HCT116 (cell line): ENCODE data around the gene ZC3H7A. TPM values are rescaled to one million over a fixed set of nuclear protein-coding genes. Genes with fewer than 3 reads are reported as not detected.

ENCODE experiments used
- ATAC-seq: fragments of 200-7000 bp; cut with Tn5 transposase; 2 replicates; pipeline ENCODE4 v1.9.1; 2020; ENCODE audit warnings: mild to moderate bottlenecking, moderate library complexity
- BruUV-seq: library from RNA; stranded (reverse); fragments of 400-500 nt; replicated peaks from 2 replicates; lab custom pipeline; 2021; lab: Mats Ljungman, UMichigan
- CTCF ChIA-PET: fragments of 300-600 bp; sonication (Branson Sonifier 250); formaldehyde crosslinking; loops from one replicate; lab custom pipeline; 2021; ENCODE audit warnings: antibody characterized with exemption; lab: Charles Lee
- POLR2A ChIA-PET: fragments of 300-600, 350-600 bp; sonication (Branson Sonifier 250); formaldehyde crosslinking; loops from one replicate; lab custom pipeline; 2021; ENCODE audit warnings: antibody characterized with exemption; lab: Charles Lee
- RAD21 ChIA-PET, 2 experiments: fragments of 300-600 bp; sonication (Branson Sonifier 250); formaldehyde crosslinking; loops; one replicate each; lab custom pipeline; 2023; ENCODE audit warnings: low total read pairs in 2 of 2; ENCODE audit not compliant: uncharacterized antibody in 2 of 2, unreplicated experiment in 2 of 2, low non-redundant PET in 1 of 2; lab: Charles Lee
- DNase-seq: peaks from one replicate; pipeline ENCODE4 v3.0.0-alpha.2; 2010; ENCODE audit warnings: low read depth, low spot score
- H2AFZ ChIP-seq: fragments of 200-600 bp; shearing (Covaris generic), sonication (generic); 2 replicates; pipeline ENCODE4 v1.6.1; 2017; ENCODE audit warnings: low read depth, mixed run types, mixed read lengths, antibody characterized with exemption, low read length; ENCODE audit not compliant: poor library complexity, severe bottlenecking
- H3K27ac ChIP-seq: 2 replicates; pipeline ENCODE4 v1.5.1; 2012; ENCODE audit warnings: low read depth, low read length
- H3K27me3 ChIP-seq: fragments of 200-600 bp; sonication (generic); 2 replicates; pipeline ENCODE4 v1.6.1; 2016; ENCODE audit warnings: mixed run types, low read length, mixed read lengths; ENCODE audit not compliant: insufficient read depth
- H3K36me3 ChIP-seq, 2 experiments: fragments of 200-500 bp in 1 of 2; fragments of 200-600 bp in 1 of 2; sonication (Bioruptor generic) in 1 of 2; sonication (generic) in 1 of 2; 2 replicates each; pipeline versions ENCODE4 v1.5.1 to v1.6.1; 2014 to 2016; ENCODE audit warnings: low read length in 2 of 2, inconsistent platforms in 1 of 2, mixed read lengths in 1 of 2, mixed run types in 1 of 2; ENCODE audit not compliant: insufficient read depth in 2 of 2, control insufficient read depth in 1 of 2
- H3K4me1 ChIP-seq, 2 experiments: fragments of 200-600 bp in 1 of 2; sonication (generic) in 1 of 2; 2 replicates each; pipeline versions ENCODE4 v1.5.1 to v1.6.1; 2012 to 2017; ENCODE audit warnings: low read length in 2 of 2, inconsistent platforms in 1 of 2, mild to moderate bottlenecking in 1 of 2, mixed read lengths in 1 of 2, mixed run types in 1 of 2, moderate library complexity in 1 of 2; ENCODE audit not compliant: insufficient read depth in 2 of 2, control insufficient read depth in 1 of 2
- H3K4me2 ChIP-seq: fragments of 200-600 bp; sonication (generic); 2 replicates; pipeline ENCODE4 v1.6.1; 2017; ENCODE audit warnings: mixed run types, low read length, mixed read lengths
- H3K4me3 ChIP-seq, 2 experiments: fragments of 200-600 bp in 1 of 2; sonication (generic) in 1 of 2; replicated peaks in 1 of 2; 2 replicates each; pipeline ENCODE4 v1.5.1; 2011 to 2016; ENCODE audit warnings: low read length in 2 of 2, control low read depth in 1 of 2, low read depth in 1 of 2, mild to moderate bottlenecking in 1 of 2, mixed read lengths in 1 of 2, mixed run types in 1 of 2
- H3K79me2 ChIP-seq: fragments of 200-600 bp; sonication (generic); 2 replicates; pipeline ENCODE4 v1.6.1; 2017; ENCODE audit warnings: mild to moderate bottlenecking, mixed run types, low read length, moderate library complexity, mixed read lengths; ENCODE audit not compliant: insufficient read depth
- H3K9ac ChIP-seq: fragments of 200-600 bp; sonication (generic); 2 replicates; pipeline ENCODE4 v1.6.1; 2016; ENCODE audit warnings: low read length, mixed read lengths
- H3K9me2 ChIP-seq: fragments of 200-600 bp; sonication (generic), shearing (Covaris generic); 2 replicates; pipeline ENCODE4 v1.6.1; 2017; ENCODE audit warnings: mixed run types, mild to moderate bottlenecking, moderate library complexity; ENCODE audit not compliant: insufficient read depth
- H3K9me3 ChIP-seq, 2 experiments: fragments of 200-500 bp in 1 of 2; fragments of 200-600 bp in 1 of 2; sonication (Bioruptor generic) in 1 of 2; sonication (generic) in 1 of 2; 2 replicates each; pipeline ENCODE4 v1.6.1; 2014 to 2017; ENCODE audit warnings: low read length in 2 of 2, mixed read lengths in 2 of 2, inconsistent platforms in 1 of 2, low read depth in 1 of 2, mild to moderate bottlenecking in 1 of 2, mixed run types in 1 of 2, moderate library complexity in 1 of 2; ENCODE audit not compliant: control insufficient read depth in 1 of 2, insufficient read depth in 1 of 2
- H4K20me1 ChIP-seq: fragments of 200-600 bp; sonication (generic), shearing (Covaris generic); 2 replicates; pipeline ENCODE4 v1.6.1; 2017; ENCODE audit warnings: mixed run types, mild to moderate bottlenecking, moderate library complexity; ENCODE audit not compliant: insufficient read depth
- CEBPB ChIP-seq: IDR thresholded peaks from 2 replicates; pipeline ENCODE4 v1.6.1; 2012; ENCODE audit warnings: low read depth
- EGR1 ChIP-seq: IDR thresholded peaks from 2 replicates; pipeline ENCODE4 v1.6.1; 2012; ENCODE audit warnings: low read depth
- ELF1 ChIP-seq: IDR thresholded peaks from 2 replicates; pipeline ENCODE4 v1.6.1; 2012; ENCODE audit warnings: low read depth, borderline replicate concordance
- EZH2 ChIP-seq: fragments of 200-600 bp; sonication (generic); IDR thresholded peaks from 2 replicates; pipeline ENCODE4 v1.6.1; 2017; ENCODE audit warnings: antibody characterized with exemption, mixed run types
- EZH2phosphoT487 ChIP-seq: fragments of 200-600 bp; IDR thresholded peaks from 2 replicates; pipeline ENCODE4 v1.6.1; 2018; ENCODE audit warnings: antibody characterized with exemption, borderline replicate concordance
- FOSL1 ChIP-seq: IDR thresholded peaks from 2 replicates; pipeline ENCODE4 v1.6.1; 2012; ENCODE audit warnings: low read depth
- JUND ChIP-seq: IDR thresholded peaks from 2 replicates; pipeline ENCODE4 v1.6.1; 2012
- POLR2A ChIP-seq: IDR thresholded peaks from 2 replicates; pipeline ENCODE4 v1.7.0; 2011; ENCODE audit warnings: borderline replicate concordance; ENCODE audit not compliant: insufficient read depth, insufficient read length; ENCODE audit errors: extremely low read depth
- POLR2AphosphoS5 ChIP-seq: IDR thresholded peaks from 2 replicates; pipeline ENCODE4 v1.6.1; 2011; ENCODE audit warnings: mild to moderate bottlenecking, low read depth, low read length, moderate library complexity
- RAD21 ChIP-seq: IDR thresholded peaks from 2 replicates; pipeline ENCODE4 v1.6.1; 2012; ENCODE audit warnings: low read depth, mild to moderate bottlenecking
- YY1 ChIP-seq: IDR thresholded peaks from 2 replicates; pipeline ENCODE4 v1.6.1; 2011; ENCODE audit warnings: low read length, low read depth, moderate library complexity, mild to moderate bottlenecking; ENCODE audit not compliant: insufficient replicate concordance; ENCODE audit errors: extremely low read depth
- ZFX ChIP-seq: fragments of 450-650 bp; IDR thresholded peaks from 2 replicates; pipeline ENCODE4 v1.6.1; 2017
- ZNF274 ChIP-seq: fragments of 200-500 bp; sonication (Bioruptor generic); IDR thresholded peaks from 2 replicates; pipeline ENCODE4 v1.6.1; 2014; ENCODE audit warnings: mild to moderate bottlenecking, low read depth, low read length, inconsistent platforms
- intact Hi-C: fragments of 100-400 bp; cut with micrococcal nuclease; formaldehyde crosslinking; loops from 2 replicates; pipeline ENCODE4 v1.10.0; 2022
- total RNA-seq: library from RNA; stranded (reverse); gene quantifications from one replicate; pipeline ENCODE4 v1.2.1, GENCODE V29; 2021; ENCODE audit not compliant: unreplicated experiment
- TF ChIP-seq, protein P1 (sequence below): IDR thresholded peaks from 2 replicates; pipeline ENCODE4 v1.6.1; 2011; ENCODE audit warnings: mild to moderate bottlenecking, low read length, moderate library complexity; ENCODE audit not compliant: insufficient replicate concordance; ENCODE audit errors: extremely low read depth
- TF ChIP-seq, protein P2 (sequence below): IDR thresholded peaks from 2 replicates; pipeline ENCODE4 v1.6.1; 2012
- TF ChIP-seq, protein P3 (sequence below), 3 experiments: fragments of 200-600 bp in 1 of 3; sonication (generic) in 1 of 3; IDR thresholded peaks in 2 of 3; conservative IDR thresholded peaks in 1 of 3; 2 replicates each; pipeline ENCODE4 v1.5.1; 2012 to 2017; ENCODE audit warnings: low read depth in 2 of 3, low read length in 2 of 3, antibody characterized with exemption in 1 of 3, borderline replicate concordance in 1 of 3, control low read depth in 1 of 3, mild to moderate bottlenecking in 1 of 3, mixed read lengths in 1 of 3, mixed run types in 1 of 3, moderate library complexity in 1 of 3; ENCODE audit not compliant: insufficient read depth in 1 of 3
- TF ChIP-seq, protein P4 (sequence below): IDR thresholded peaks from 2 replicates; pipeline ENCODE4 v1.6.1; 2012

ZC3H7A gene
- total RNA-seq, 1 experiment from 2014 or later, result 33.4 TPM

DNA sequence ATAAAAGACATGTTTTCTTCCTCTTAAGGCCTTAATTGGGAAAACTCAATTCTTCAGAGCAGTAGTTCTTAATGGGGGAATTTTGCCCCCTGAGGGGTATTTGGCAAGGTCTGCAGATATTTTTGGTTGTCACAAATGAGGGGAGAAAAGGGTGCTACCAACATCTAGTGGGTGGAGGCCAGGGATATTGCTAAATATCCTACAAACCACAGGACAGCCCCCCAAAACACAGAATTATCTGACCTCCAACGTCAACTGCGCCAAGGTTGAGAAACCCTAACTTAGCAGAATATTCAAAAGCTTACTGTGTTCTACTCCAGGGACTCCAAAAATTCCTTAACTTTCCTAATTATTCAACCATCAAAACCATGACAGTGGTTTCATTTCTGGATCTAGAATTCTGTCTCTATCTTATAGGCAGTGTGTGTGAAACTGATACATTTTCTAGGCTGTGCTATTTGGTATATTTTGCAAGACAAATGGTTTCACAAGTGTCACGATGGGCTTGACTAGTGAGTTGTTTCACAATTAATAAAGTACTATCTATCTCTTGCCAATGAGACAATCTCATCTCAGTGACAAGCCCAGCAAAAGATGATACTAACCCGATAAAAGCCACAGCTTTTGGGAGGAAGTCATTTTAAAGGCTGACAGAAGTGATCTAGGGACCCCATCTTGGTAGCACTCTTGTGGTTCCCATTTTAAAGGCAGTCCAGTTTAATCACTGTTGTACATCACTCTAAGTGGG is 69.1 kb downstream of the ZC3H7A start:
- H3K27me3 ChIP-seq, result no peaks in the 10 kb centered on the region
- H3K4me2 ChIP-seq, result no peak overlapping the region
- no peaks in the 10 kb centered on the region for H3K4me1 ChIP-seq
- no peak overlapping the region for H3K27ac ChIP-seq
- no peaks in the 10 kb centered on the region for H3K9me3 ChIP-seq
- ATAC-seq, result no peak
- TF ChIP-seq EZH2phosphoT487 (no peak), RAD21 (no peak), POLR2A (no peak), CEBPB (no peak), EZH2 (no peak), FOSL1 (no peak), ELF1 (no peak), POLR2AphosphoS5 (no peak), JUND (no peak), ZNF274 (no peak), YY1 (no peak), EGR1 (no peak), ZFX (no peak)
- TF ChIP-seq, protein P1, sequence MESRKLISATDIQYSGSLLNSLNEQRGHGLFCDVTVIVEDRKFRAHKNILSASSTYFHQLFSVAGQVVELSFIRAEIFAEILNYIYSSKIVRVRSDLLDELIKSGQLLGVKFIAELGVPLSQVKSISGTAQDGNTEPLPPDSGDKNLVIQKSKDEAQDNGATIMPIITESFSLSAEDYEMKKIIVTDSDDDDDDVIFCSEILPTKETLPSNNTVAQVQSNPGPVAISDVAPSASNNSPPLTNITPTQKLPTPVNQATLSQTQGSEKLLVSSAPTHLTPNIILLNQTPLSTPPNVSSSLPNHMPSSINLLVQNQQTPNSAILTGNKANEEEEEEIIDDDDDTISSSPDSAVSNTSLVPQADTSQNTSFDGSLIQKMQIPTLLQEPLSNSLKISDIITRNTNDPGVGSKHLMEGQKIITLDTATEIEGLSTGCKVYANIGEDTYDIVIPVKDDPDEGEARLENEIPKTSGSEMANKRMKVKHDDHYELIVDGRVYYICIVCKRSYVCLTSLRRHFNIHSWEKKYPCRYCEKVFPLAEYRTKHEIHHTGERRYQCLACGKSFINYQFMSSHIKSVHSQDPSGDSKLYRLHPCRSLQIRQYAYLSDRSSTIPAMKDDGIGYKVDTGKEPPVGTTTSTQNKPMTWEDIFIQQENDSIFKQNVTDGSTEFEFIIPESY, result no peak
- TF ChIP-seq, protein P2, sequence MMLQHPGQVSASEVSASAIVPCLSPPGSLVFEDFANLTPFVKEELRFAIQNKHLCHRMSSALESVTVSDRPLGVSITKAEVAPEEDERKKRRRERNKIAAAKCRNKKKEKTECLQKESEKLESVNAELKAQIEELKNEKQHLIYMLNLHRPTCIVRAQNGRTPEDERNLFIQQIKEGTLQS, result no peak
- TF ChIP-seq, protein P3, sequence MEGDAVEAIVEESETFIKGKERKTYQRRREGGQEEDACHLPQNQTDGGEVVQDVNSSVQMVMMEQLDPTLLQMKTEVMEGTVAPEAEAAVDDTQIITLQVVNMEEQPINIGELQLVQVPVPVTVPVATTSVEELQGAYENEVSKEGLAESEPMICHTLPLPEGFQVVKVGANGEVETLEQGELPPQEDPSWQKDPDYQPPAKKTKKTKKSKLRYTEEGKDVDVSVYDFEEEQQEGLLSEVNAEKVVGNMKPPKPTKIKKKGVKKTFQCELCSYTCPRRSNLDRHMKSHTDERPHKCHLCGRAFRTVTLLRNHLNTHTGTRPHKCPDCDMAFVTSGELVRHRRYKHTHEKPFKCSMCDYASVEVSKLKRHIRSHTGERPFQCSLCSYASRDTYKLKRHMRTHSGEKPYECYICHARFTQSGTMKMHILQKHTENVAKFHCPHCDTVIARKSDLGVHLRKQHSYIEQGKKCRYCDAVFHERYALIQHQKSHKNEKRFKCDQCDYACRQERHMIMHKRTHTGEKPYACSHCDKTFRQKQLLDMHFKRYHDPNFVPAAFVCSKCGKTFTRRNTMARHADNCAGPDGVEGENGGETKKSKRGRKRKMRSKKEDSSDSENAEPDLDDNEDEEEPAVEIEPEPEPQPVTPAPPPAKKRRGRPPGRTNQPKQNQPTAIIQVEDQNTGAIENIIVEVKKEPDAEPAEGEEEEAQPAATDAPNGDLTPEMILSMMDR (IDR thresholded peaks at IDR 0.05 in 2 of 3, conservative IDR thresholded peaks at IDR 0.05 in 1 of 3; ENCODE audit: borderline replicate concordance in 1 of 3, insufficient read depth in 1 of 3, low read depth in 2 of 3, low read length in 2 of 3), result no peak
- TF ChIP-seq, protein P4, sequence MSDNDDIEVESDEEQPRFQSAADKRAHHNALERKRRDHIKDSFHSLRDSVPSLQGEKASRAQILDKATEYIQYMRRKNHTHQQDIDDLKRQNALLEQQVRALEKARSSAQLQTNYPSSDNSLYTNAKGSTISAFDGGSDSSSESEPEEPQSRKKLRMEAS, result no peak
- TF ChIP-seq, all 23 proteins: peak for 0
- no peak for DNase-seq
- ChIA-PET POLR2A (no interaction called here), RAD21 (no interaction called here), CTCF (no interaction called here)
- H3K9me2 ChIP-seq, result no peaks in the 10 kb centered on the region
- H3K4me3 ChIP-seq, result no peak overlapping the region
- peaks cover 35 to 40% of the 10 kb centered on the region in 2 experiments; a peak in 3 of 4 replicates for H3K36me3 ChIP-seq
- H2AFZ ChIP-seq, result no peak overlapping the region
- H3K9ac ChIP-seq, result no peak overlapping the region
- peaks cover 32% of the 10 kb centered on the region for H3K79me2 ChIP-seq
- BruUV-seq, result no TSS peak
- no peaks in the 10 kb centered on the region for H4K20me1 ChIP-seq
- intact Hi-C loops, result no loop called here
